ENCODE results near the gene PPP1R26.
"Not testable (repeated sequence)": the region's sequence is repeated elsewhere in the genome, so short reads cannot be mapped to it uniquely, and the experiment has no call there.

Gene PPP1R26

DNA sequence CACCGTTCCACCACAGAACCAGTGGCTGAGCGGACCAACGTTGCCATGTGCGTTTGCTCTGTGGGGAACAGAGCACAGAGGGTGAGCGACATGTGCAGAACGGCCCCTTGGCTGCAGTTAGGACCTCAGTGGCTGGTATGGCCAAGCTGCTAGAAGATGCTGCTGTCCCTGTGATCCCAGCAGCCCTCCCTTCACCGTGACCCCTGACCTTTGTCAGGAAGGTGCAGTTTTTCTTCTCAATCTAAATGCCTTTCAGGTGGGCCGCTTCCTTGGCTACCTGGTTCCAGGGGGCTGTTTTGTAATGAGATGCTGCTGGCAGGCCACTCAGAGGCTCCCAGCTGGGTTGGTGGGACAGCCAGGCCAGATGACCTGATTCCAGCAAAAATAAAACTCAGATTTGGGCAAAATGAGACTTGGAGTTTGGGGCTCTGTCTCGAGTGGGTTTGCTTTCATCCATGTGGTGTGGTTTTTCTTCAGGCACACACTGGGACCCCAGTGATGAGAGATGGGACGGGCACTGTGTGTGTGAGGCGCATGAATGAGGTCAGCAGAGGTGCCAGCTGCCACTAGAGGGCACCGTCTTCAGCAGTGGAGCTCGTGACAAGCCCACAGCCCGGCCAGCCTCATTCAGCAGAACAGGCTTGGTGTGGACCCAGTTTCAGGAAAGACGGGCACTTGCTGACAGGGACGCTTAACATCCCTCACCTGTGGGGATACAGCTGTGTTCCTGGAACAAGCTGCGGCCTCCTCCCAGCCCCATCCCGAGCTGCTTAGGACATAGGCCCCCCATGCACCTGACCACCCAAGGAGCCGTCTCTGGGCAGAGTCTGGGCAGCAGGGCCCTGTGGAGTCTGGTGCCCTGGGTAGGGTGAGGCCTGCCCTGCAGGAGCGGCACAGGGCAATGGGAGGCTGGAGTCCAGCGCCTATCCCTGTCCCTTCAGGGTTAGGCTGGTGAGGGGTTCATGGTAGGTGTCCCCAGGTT, 25.0 kb downstream of the PPP1R26 start:
- DNase-seq (ENCODE audit: low spot score) = peak; percentile 65

DNA sequence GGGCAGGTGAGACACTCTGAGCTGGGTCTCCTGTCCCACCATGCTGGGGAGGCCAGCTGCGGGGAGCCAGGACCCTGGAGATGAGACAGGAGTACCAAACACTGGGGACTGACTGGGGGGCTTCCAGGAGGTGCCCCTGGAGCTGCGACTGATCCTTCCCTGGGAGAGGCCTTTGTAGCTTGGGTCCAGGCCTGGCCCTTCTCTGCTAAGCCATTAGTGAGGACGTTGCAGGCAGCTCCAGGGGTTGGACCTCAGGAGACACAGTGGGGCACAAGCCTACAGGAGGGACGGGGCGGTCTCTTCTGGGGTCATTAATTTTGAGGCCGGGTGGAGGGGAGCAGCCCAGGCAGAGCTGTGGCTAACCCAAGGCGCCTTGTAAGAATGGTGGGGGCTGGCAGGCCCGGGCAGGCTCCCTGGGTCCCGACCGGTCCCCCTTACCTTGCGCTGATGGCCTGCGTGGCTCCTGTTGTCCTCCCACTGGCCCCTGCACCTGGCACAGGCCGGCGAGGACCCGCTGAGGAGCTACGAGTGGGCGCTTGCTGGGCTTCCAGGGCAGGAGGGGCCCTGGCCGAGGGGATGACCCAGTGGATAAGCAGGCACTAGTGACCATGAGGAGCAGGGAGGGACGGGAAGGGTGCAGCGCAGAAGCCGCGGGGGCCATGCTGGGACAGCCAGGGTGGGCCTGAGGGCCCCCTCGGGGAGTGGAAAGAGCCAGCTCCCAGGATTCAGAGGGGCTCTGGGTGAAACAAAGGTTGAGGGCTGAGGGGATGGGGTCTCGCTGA, 26.0 kb downstream of the PPP1R26 start:
- no peak for DNase-seq (ENCODE audit: low spot score)

DNA sequence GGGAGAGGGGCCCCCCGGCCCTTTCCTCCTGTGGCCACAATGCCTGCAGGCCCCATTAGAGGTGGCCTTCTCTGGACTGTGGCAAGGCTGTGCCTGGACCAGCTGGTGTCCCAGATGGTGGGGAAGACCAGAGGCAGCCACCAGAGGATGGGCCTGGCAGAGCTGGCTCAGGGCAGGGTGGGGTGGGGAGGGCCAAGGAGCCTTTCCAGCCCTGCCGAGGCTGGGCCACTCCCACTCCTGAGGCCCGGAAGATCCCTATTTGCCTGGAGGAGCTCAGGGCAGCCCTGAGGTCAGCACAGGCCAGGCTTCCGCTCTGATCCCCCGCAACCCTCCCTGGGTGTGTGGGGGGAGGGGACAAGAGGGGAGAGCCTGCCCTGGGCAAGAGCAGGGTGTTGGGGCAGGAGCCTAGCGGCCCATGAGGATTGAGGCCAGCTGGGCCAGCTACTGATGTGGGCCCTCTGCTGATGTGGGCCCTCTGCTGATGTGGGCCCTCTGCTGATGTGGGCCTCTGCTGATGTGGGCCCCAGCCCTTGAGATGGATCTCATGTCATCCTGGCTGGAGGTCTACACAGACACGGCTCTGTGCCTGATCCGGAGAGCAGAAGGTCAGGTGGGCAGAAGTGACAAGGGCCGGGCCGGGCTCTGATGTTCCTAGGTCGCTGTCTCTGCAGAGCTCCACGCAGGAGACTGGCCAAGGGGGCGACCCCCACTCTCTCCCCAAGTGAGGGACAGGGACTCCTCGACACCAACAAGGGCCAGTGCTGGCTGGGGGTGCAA, 26.9 kb downstream of the PPP1R26 start:
- DNase-seq (ENCODE audit: low spot score) = no peak

DNA sequence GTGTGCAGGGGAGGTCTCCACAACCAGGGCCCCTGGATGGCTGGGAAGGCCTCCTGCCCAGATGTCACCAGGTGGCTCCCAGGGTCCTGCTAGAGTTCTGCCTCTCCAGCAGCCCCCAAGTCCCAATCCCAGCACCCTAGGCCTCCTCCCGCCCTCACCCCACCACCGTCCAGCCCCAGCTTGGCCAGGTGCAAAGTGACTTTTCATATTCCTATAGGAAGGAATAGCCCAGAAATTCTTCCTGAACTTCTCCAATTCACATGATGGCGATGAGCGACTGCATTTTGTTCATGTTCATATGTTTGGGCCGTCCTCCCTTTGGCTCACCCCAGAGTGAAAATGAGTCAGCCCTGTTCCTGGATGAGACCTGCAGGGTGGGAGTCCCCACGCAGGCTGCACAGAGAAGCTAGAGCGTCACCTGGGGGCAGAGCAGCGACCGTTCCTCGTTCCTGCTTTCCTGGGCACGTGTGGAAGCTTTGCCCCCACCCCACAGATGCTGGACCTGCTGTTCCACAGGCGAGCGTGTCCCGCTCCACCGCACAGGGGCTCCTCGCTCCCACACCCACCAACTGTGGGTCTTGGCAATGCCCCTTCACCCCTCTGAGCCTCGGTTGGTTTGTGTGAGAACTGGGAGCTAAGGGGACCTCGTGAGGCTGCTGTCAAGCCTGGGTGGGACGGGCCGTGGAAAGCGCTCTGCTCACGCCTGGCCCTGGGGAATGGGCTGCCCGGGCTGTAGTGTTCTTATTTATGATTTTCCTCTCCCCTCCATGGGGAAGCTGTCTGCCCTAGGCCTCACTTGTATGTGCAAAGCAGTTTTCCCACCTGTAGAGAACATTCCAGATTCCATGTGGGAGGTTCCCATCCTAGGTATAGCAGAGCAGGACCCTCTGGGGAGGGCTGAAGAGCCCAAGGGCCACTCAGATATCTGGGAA, 27.8 kb downstream of the PPP1R26 start:
- DNase-seq (ENCODE audit: low spot score) = no peak

DNA sequence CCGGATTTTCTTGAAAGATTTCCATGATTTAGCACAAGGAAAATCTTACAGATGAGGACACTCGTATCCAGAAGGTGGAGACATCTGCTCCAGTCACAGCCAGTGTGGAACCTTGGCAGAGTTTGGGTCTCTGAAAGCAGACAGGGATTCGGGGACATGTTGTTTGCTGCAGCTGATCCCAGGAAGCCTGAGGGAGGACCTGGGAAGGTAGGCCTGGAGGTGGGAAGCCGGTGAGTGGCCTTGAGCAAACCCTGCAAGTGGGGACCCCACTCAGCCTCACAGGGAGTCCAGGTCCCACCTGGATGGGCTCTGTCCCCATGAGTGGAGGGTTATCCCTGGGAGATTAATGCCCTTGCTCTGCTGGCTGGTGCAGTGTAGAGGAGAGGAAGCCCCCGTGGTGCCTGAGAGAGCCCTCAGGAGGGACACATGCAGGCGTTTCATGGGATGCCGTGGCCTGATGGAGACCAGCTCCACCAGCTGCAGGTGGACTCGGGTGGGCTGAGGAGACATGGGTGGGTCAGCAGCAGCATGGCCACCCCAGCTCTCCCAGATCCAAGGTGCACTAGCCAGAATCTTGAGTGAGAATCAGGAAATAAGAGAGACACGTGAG, 28.7 kb downstream of the PPP1R26 start:
- no peak for DNase-seq (ENCODE audit: low spot score)

DNA sequence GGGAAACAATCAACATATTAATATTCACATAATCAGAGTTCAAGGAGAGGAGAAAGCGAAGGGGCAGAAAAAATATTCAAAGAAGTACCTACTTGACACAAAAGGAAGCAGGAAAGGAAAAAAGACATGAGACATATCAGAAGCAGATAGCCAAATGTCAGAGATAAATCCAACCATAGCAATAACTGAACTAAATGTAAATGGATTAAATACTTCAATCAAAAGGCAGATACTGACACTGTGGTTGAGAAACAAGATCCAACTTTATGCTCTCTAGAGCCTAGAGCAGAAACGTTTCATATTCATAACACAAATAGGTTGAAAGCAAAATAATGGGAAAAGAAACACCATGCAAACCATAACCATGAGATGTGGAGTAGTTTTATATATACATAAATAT, 29.9 kb downstream of the PPP1R26 start:
- DNase-seq (ENCODE audit: low spot score) = no peak

DNA sequence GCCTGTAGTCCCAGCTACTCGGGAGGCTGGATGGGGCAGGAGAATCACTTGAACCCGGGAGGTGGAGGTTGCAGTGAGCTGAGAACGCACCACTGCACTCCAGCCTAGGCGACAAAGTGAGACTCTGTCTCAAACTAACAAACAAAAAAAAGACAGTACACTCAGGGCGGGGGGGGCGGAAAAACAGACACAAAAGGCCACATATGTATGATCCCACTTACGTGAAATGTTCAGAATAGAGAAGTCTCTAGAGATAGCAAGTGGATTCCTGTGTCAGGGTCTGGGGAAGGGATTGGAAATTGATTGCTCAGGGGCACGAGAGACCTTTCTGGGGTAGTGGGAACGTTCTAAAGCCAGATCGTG, 32.6 kb downstream of the PPP1R26 start:
- no peak for DNase-seq (ENCODE audit: low spot score)

DNA sequence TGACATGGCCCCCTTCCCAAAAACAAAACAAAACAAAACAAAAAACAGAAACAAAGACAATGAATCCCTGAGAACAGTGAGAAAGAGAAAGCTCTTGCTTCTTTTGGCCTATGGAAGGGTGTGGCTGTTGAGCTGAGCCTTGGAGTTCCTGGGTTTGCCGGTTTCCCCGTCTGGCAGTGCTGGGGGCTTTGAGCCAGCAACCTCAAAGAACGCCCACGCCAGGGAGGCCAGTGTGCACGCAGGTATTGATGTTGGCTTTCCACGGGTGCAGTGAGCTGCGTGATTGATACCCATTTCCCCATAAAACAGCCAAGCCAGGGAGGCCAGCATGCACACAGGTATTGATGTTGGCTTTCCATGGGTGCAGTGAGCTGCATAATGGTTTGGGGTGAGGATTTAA, 33.3 kb downstream of the PPP1R26 start:
- no peak for DNase-seq (ENCODE audit: low spot score)

DNA sequence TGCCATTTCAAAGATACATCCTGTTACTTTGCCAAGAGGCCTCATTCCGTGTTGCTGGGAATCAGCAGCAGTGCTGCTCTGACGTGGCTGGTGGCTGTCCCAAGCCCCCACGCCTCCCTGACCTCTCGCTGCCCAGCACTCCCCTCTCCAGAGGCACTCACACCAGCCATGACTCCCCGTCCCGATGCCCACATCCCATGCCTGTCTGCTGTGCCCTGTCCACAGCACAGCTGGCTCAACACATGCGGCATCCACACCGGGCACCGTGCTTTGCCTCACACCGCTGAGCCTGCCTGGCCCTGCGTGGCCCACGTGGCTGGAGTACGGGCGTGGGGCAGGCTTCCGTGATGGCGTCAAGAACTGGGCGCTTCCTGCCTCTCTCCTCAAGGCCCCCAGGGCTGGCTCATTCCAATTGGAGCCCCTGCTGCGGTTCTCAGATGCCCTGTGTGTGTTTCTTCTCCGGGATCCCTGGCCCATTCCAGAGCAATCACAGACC, 33.8 kb downstream of the PPP1R26 start:
- no peak for DNase-seq (ENCODE audit: low spot score)

DNA sequence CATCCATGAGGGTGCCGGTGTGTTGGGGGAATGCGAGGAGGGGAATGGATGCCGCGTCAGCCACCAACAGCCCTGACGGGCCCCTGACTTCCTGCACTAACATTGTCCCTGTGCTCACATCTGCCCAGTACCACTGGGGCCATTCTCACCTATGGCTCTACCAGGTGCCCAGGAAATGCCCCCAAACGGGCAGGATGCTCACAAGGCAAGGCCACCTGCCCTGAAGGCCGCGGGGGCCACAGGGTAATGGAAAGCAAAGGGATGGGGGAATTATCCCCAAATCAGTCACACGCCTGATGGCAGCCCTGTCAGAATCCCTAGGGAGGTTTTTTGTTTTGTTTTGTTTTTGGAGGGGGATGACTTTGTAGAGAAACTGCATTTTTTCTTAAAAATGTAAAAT, 34.3 kb downstream of the PPP1R26 start:
- not testable (repeated sequence) for DNase-seq (ENCODE audit: low spot score)

DNA sequence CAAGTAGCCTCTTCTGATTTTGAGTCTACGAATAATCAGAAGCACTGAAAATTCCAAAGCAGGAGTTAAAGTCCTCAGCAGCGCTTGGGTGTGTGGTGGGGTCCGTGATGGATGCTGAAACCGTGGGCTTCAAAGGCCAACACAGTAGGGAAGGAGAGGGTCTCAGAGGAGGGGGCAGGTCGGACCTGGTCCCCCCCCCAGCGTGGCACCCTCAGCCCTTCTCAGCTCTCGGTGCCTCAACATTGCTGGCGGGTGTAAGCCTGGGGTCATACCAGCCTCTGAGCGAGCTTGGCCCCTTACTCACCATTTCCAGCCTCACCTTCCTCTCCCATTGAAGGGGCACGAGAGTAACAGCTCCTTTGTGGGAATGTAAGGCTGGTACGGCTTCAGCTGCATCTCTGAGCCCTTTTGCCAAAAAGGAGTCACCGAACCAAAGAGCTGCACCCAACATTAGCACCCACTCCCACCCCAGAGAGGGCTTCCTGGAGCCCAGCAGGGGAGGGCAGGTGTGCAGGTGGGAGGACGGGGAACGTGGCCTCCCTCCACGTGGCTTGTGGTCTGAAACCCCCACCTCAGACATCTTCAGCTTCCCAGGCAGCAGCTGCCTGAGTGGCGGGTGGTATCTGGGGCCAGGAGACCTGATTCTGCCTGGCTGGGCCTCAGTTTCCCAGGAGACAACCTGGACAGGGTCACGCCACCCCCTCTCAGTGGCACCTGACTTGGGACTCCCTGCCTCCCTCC, 34.9 kb downstream of the PPP1R26 start:
- no peak for DNase-seq (ENCODE audit: low spot score)

DNA sequence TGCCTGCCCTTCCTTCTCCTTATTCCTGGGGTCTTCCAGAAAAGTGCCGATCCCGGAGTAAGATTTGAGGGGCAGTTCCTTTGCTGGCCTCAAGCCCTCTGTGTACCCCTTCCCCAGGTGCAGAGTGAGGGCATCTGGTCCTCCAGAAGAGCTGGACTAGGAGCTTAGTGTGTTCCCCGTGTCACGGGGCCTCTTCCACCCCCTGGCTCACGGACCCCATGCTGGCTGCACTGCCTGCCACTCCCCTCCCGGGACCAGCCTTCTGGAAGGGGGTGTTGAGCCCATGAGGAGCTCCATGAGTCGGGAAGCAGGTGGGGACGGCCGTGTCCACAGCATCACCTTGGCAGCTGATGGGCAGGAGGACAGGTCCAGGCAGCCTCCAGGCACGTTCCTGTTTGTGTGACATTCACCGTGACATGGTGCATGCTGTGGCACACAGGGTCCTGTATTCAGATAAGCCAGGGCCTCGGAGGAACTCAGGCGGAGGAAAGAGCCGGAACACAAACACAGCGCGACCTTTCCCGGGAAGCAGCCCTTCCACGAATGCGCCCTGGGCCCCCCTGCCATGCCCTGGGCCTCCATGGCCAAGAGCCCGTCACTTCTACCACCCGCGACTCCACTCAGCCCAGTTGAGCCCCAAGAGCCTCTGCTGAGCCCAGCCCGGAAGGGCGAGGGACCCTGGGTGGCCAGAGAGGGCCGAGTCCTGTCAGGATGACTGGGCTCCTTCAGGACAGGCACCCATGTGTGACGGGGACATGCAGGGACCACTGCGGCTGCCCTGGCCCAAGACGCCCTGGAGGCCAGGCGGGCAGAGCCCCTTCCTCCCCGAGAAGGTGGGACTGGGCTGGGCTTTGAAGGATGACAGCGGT, 35.7 kb downstream of the PPP1R26 start:
- no peak for DNase-seq (ENCODE audit: low spot score)

DNA sequence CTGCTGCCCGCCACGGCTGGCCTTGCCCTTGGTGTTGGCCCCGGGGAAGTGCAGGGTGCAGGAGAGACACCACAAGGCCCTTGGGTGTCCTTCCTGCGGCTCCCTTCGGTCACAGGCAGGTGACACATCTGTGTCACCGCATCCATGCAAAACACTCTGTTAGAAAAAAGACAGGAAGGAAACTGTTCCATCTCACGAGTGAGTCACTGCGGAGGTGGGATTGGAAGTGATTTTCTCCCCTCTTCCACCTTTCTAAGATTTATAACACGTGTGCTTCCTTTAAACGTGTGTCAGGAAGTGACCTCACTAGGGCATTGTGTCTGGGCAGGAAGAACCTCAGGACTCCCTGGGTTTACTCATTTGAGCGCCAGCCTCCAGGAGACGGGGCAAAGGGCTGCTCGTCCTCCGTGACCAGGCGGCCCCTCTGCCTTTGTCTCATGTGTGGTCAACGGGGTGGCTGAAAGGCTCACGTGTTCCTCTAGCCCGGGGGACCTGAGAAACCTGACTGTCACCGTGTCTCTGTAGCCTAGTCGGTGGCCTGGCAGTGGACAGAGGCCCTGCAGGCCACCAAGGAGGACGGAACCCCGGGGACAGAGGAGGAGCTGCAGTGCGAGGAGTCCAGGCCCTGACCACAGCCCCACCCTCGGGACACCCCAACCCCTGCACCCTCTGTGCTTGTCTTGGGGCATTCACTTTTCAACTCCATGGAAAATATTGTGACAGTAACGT, 36.7 kb downstream of the PPP1R26 start:
- DNase-seq (ENCODE audit: low spot score) = peak; percentile 19

DNA sequence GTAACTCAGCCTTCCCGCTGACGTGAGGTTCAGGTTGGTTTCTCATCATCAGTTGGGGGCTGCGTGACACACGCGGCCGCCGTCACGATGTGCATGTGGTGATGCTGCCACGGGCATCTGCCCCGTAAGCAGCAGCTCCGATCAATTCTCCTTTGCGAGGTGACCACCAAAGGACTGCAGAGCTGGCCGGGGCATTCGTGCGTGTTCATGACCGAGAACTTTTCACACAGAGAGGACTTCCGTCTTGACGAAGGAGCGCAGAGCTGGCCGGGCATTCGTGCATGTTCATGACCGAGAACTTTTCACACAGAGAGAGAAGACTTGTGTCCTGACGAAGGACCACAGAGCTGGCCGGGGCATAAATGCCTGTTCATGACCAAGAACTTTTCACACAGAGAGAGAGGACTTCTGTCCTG, 37.8 kb downstream of the PPP1R26 start:
- no peak for DNase-seq (ENCODE audit: low spot score)

DNA sequence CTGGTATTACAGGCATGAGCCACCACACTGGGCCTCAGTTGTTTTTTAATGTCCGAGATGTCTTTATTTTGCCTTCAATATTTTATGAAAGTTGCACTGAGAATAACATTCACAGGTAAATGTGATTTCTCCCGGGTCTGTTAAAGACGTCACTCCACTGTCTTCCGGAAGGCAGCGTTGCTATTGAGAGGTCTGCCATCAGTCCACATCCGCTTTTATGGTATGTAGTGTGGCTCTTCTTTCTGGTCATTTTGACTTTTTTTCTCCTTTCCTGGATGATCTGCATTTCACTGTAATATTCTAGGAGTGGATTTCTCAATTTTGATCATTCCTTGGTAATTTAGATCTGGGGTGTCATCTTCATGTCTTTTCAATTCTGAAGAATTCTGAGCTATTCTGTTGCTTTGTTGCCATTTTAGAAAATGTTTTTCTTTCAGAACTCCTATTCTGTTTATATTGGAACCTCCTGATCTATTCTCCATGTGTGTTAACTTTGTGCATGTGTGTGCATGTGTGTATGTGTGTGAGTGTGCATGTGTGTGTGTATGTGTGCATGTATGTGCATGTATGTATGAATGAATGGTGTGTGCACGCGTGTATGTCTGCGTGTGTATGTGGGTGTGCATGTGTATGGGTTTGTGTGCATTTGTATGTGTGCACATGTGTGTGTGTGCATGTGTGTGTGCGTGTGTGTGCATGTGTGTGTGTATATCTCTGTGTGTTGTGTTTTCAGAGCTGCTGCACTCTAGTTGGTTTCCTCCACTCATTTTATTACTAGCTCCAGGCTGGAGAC, 39.8 kb downstream of the PPP1R26 start:
- DNase-seq (ENCODE audit: low spot score) = no peak

DNA sequence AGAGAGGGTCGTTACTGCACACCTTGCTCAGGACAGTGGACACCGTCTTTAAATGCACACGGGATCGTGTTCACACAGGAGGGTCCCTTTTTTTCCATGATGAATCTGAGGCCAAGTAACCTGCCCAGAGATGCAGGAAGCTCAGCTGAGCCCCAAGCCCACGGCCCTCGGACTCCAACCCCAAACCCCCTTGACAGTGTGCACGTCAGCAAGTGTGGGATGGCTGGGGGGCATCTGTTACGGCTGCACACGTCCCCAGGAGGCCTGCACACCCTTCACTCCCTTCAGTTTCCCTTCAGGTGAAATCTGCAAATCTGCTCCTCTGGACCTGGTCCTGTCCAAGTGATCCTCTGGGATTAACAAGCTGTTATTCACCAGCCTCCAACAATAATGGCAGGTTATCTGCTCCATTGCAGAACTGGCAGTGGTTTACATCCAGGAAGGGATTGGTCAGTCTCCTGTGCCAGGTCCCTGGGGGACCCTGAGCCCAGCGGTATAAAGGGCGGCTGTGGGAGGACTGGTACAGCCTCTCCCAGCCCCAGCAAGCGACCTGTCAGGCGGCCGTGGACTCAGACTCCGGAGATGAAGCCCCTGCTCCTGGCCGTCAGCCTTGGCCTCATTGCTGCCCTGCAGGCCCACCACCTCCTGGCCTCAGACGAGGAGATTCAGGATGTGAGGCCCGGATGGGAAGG, 41.5 kb downstream of the PPP1R26 start, which contains the start of gene LCN1:
TSS of gene LCN1 (plus strand) at position 525 of the 692 bp plus-strand sequence. CDS start at position 583, 58 bp downstream.
- DNase-seq (ENCODE audit: low spot score) = no peak
